HCT116 (cell line): ENCODE data around the gene OIT3. TPM values are rescaled to one million over a fixed set of nuclear protein-coding genes. Genes with fewer than 3 reads are reported as not detected.

ENCODE experiments used
- ATAC-seq: fragments of 200-7000 bp; cut with Tn5 transposase; 2 replicates; pipeline ENCODE4 v1.9.1; 2020; ENCODE audit warnings: mild to moderate bottlenecking, moderate library complexity
- BruUV-seq: library from RNA; stranded (reverse); fragments of 400-500 nt; replicated peaks from 2 replicates; lab custom pipeline; 2021; lab: Mats Ljungman, UMichigan
- CTCF ChIA-PET: fragments of 300-600 bp; sonication (Branson Sonifier 250); formaldehyde crosslinking; loops from one replicate; lab custom pipeline; 2021; ENCODE audit warnings: antibody characterized with exemption; lab: Charles Lee
- POLR2A ChIA-PET: fragments of 300-600, 350-600 bp; sonication (Branson Sonifier 250); formaldehyde crosslinking; loops from one replicate; lab custom pipeline; 2021; ENCODE audit warnings: antibody characterized with exemption; lab: Charles Lee
- RAD21 ChIA-PET, 2 experiments: fragments of 300-600 bp; sonication (Branson Sonifier 250); formaldehyde crosslinking; loops; one replicate each; lab custom pipeline; 2023; ENCODE audit warnings: low total read pairs in 2 of 2; ENCODE audit not compliant: uncharacterized antibody in 2 of 2, unreplicated experiment in 2 of 2, low non-redundant PET in 1 of 2; lab: Charles Lee
- DNase-seq: peaks from one replicate; pipeline ENCODE4 v3.0.0-alpha.2; 2010; ENCODE audit warnings: low read depth, low spot score
- H2AFZ ChIP-seq: fragments of 200-600 bp; shearing (Covaris generic), sonication (generic); 2 replicates; pipeline ENCODE4 v1.6.1; 2017; ENCODE audit warnings: low read depth, mixed run types, mixed read lengths, antibody characterized with exemption, low read length; ENCODE audit not compliant: poor library complexity, severe bottlenecking
- H3K27ac ChIP-seq: 2 replicates; pipeline ENCODE4 v1.5.1; 2012; ENCODE audit warnings: low read depth, low read length
- H3K27me3 ChIP-seq: fragments of 200-600 bp; sonication (generic); 2 replicates; pipeline ENCODE4 v1.6.1; 2016; ENCODE audit warnings: mixed run types, low read length, mixed read lengths; ENCODE audit not compliant: insufficient read depth
- H3K36me3 ChIP-seq, 2 experiments: fragments of 200-500 bp in 1 of 2; fragments of 200-600 bp in 1 of 2; sonication (Bioruptor generic) in 1 of 2; sonication (generic) in 1 of 2; 2 replicates each; pipeline versions ENCODE4 v1.5.1 to v1.6.1; 2014 to 2016; ENCODE audit warnings: low read length in 2 of 2, inconsistent platforms in 1 of 2, mixed read lengths in 1 of 2, mixed run types in 1 of 2; ENCODE audit not compliant: insufficient read depth in 2 of 2, control insufficient read depth in 1 of 2
- H3K4me1 ChIP-seq, 2 experiments: fragments of 200-600 bp in 1 of 2; sonication (generic) in 1 of 2; 2 replicates each; pipeline versions ENCODE4 v1.5.1 to v1.6.1; 2012 to 2017; ENCODE audit warnings: low read length in 2 of 2, inconsistent platforms in 1 of 2, mild to moderate bottlenecking in 1 of 2, mixed read lengths in 1 of 2, mixed run types in 1 of 2, moderate library complexity in 1 of 2; ENCODE audit not compliant: insufficient read depth in 2 of 2, control insufficient read depth in 1 of 2
- H3K4me2 ChIP-seq: fragments of 200-600 bp; sonication (generic); 2 replicates; pipeline ENCODE4 v1.6.1; 2017; ENCODE audit warnings: mixed run types, low read length, mixed read lengths
- H3K4me3 ChIP-seq, 2 experiments: fragments of 200-600 bp in 1 of 2; sonication (generic) in 1 of 2; replicated peaks in 1 of 2; 2 replicates each; pipeline ENCODE4 v1.5.1; 2011 to 2016; ENCODE audit warnings: low read length in 2 of 2, control low read depth in 1 of 2, low read depth in 1 of 2, mild to moderate bottlenecking in 1 of 2, mixed read lengths in 1 of 2, mixed run types in 1 of 2
- H3K79me2 ChIP-seq: fragments of 200-600 bp; sonication (generic); 2 replicates; pipeline ENCODE4 v1.6.1; 2017; ENCODE audit warnings: mild to moderate bottlenecking, mixed run types, low read length, moderate library complexity, mixed read lengths; ENCODE audit not compliant: insufficient read depth
- H3K9ac ChIP-seq: fragments of 200-600 bp; sonication (generic); 2 replicates; pipeline ENCODE4 v1.6.1; 2016; ENCODE audit warnings: low read length, mixed read lengths
- H3K9me2 ChIP-seq: fragments of 200-600 bp; sonication (generic), shearing (Covaris generic); 2 replicates; pipeline ENCODE4 v1.6.1; 2017; ENCODE audit warnings: mixed run types, mild to moderate bottlenecking, moderate library complexity; ENCODE audit not compliant: insufficient read depth
- H3K9me3 ChIP-seq, 2 experiments: fragments of 200-500 bp in 1 of 2; fragments of 200-600 bp in 1 of 2; sonication (Bioruptor generic) in 1 of 2; sonication (generic) in 1 of 2; 2 replicates each; pipeline ENCODE4 v1.6.1; 2014 to 2017; ENCODE audit warnings: low read length in 2 of 2, mixed read lengths in 2 of 2, inconsistent platforms in 1 of 2, low read depth in 1 of 2, mild to moderate bottlenecking in 1 of 2, mixed run types in 1 of 2, moderate library complexity in 1 of 2; ENCODE audit not compliant: control insufficient read depth in 1 of 2, insufficient read depth in 1 of 2
- H4K20me1 ChIP-seq: fragments of 200-600 bp; sonication (generic), shearing (Covaris generic); 2 replicates; pipeline ENCODE4 v1.6.1; 2017; ENCODE audit warnings: mixed run types, mild to moderate bottlenecking, moderate library complexity; ENCODE audit not compliant: insufficient read depth
- CEBPB ChIP-seq: IDR thresholded peaks from 2 replicates; pipeline ENCODE4 v1.6.1; 2012; ENCODE audit warnings: low read depth
- CTCF ChIP-seq, 3 experiments: fragments of 200-600 bp in 1 of 3; sonication (generic) in 1 of 3; IDR thresholded peaks in 2 of 3; conservative IDR thresholded peaks in 1 of 3; 2 replicates each; pipeline ENCODE4 v1.5.1; 2012 to 2017; ENCODE audit warnings: low read depth in 2 of 3, low read length in 2 of 3, antibody characterized with exemption in 1 of 3, borderline replicate concordance in 1 of 3, control low read depth in 1 of 3, mild to moderate bottlenecking in 1 of 3, mixed read lengths in 1 of 3, mixed run types in 1 of 3, moderate library complexity in 1 of 3; ENCODE audit not compliant: insufficient read depth in 1 of 3
- EGR1 ChIP-seq: IDR thresholded peaks from 2 replicates; pipeline ENCODE4 v1.6.1; 2012; ENCODE audit warnings: low read depth
- ELF1 ChIP-seq: IDR thresholded peaks from 2 replicates; pipeline ENCODE4 v1.6.1; 2012; ENCODE audit warnings: low read depth, borderline replicate concordance
- EZH2 ChIP-seq: fragments of 200-600 bp; sonication (generic); IDR thresholded peaks from 2 replicates; pipeline ENCODE4 v1.6.1; 2017; ENCODE audit warnings: antibody characterized with exemption, mixed run types
- EZH2phosphoT487 ChIP-seq: fragments of 200-600 bp; IDR thresholded peaks from 2 replicates; pipeline ENCODE4 v1.6.1; 2018; ENCODE audit warnings: antibody characterized with exemption, borderline replicate concordance
- JUND ChIP-seq: IDR thresholded peaks from 2 replicates; pipeline ENCODE4 v1.6.1; 2012
- RAD21 ChIP-seq: IDR thresholded peaks from 2 replicates; pipeline ENCODE4 v1.6.1; 2012; ENCODE audit warnings: low read depth, mild to moderate bottlenecking
- REST ChIP-seq: IDR thresholded peaks from 2 replicates; pipeline ENCODE4 v1.6.1; 2012; ENCODE audit warnings: low read depth
- SP1 ChIP-seq: IDR thresholded peaks from 2 replicates; pipeline ENCODE4 v1.6.1; 2012; ENCODE audit warnings: low read depth
- TCF7L2 ChIP-seq: IDR thresholded peaks from 2 replicates; pipeline ENCODE4 v1.7.0; 2011; ENCODE audit warnings: borderline replicate concordance, inconsistent platforms; ENCODE audit not compliant: insufficient read depth, insufficient read length; ENCODE audit errors: extremely low read depth
- YY1 ChIP-seq: IDR thresholded peaks from 2 replicates; pipeline ENCODE4 v1.6.1; 2011; ENCODE audit warnings: low read length, low read depth, moderate library complexity, mild to moderate bottlenecking; ENCODE audit not compliant: insufficient replicate concordance; ENCODE audit errors: extremely low read depth
- ZBTB33 ChIP-seq: IDR thresholded peaks from 2 replicates; pipeline ENCODE4 v1.6.1; 2011; ENCODE audit warnings: mild to moderate bottlenecking, low read length, moderate library complexity; ENCODE audit not compliant: insufficient replicate concordance; ENCODE audit errors: extremely low read depth
- ZFX ChIP-seq: fragments of 450-650 bp; IDR thresholded peaks from 2 replicates; pipeline ENCODE4 v1.6.1; 2017
- intact Hi-C: fragments of 100-400 bp; cut with micrococcal nuclease; formaldehyde crosslinking; loops from 2 replicates; pipeline ENCODE4 v1.10.0; 2022
- total RNA-seq: library from RNA; stranded (reverse); gene quantifications from one replicate; pipeline ENCODE4 v1.2.1, GENCODE V29; 2021; ENCODE audit not compliant: unreplicated experiment

OIT3 gene
- total RNA-seq, 1 experiment from 2014 or later: not detected

- BruUV-seq: no TSS peak
- intact Hi-C loops: no loop called here
- H3K27me3 ChIP-seq: no peaks in the 10 kb centered on the region
- RAD21 ChIA-PET: no interaction called here
- no peaks in the 10 kb centered on the region for H3K79me2 ChIP-seq
- DNase-seq (no peak), ATAC-seq (no peak)
- H3K9ac ChIP-seq: no peak overlapping the region
- H3K36me3 ChIP-seq: no peaks in the 10 kb centered on the region
- no peaks in the 10 kb centered on the region for H3K4me1 ChIP-seq
- H3K27ac ChIP-seq: no peak overlapping the region
- TF ChIP-seq EZH2: no peak
- H4K20me1 ChIP-seq: no peaks in the 10 kb centered on the region
- H3K9me2 ChIP-seq: no peaks in the 10 kb centered on the region
- H3K4me2 ChIP-seq: no peak overlapping the region
- no peaks in the 10 kb centered on the region for H3K9me3 ChIP-seq
- CTCF ChIA-PET: no interaction called here
- H2AFZ ChIP-seq: no peak overlapping the region
- H3K4me3 ChIP-seq: no peak overlapping the region
- POLR2A ChIA-PET: no interaction called here
These were observed 35.3 kb downstream of the OIT3 start for GRCh38 chr10:72928798-72929197.

GRCh38 chr10:72930276-72930675 lies 36.7 kb downstream of the OIT3 start:
- POLR2A ChIA-PET: no interaction called here
- no peak overlapping the region for H3K4me3 ChIP-seq
- no peak overlapping the region for H3K4me2 ChIP-seq
- no peaks in the 10 kb centered on the region for H3K79me2 ChIP-seq
- H3K27me3 ChIP-seq: no peaks in the 10 kb centered on the region
- no peaks in the 10 kb centered on the region for H3K36me3 ChIP-seq
- CTCF ChIA-PET: no interaction called here
- no peak overlapping the region for H2AFZ ChIP-seq
- H3K27ac ChIP-seq: no peak overlapping the region
- DNase-seq (no peak), ATAC-seq (no peak)
- TF ChIP-seq ELF1: no peak
- TF ChIP-seq ZBTB33: no peak
- TF ChIP-seq TCF7L2: no peak
- no peak for TF ChIP-seq RAD21
- no peak for TF ChIP-seq SP1
- no peak for TF ChIP-seq EGR1
- TF ChIP-seq CEBPB: no peak
- TF ChIP-seq YY1: no peak
- TF ChIP-seq CTCF (IDR thresholded peaks at IDR 0.05 in 2 of 3, conservative IDR thresholded peaks at IDR 0.05 in 1 of 3; ENCODE audit: borderline replicate concordance in 1 of 3, insufficient read depth in 1 of 3, low read depth in 2 of 3, low read length in 2 of 3): no peak
- TF ChIP-seq EZH2phosphoT487: no peak
- TF ChIP-seq ZFX: no peak
- no peak for TF ChIP-seq JUND
- no peak for TF ChIP-seq REST
- BruUV-seq: no TSS peak
- H3K4me1 ChIP-seq: peaks cover 0 to 5% of the 10 kb centered on the region in 2 experiments; a peak in 1 of 4 replicates
- H4K20me1 ChIP-seq: no peaks in the 10 kb centered on the region
- H3K9me3 ChIP-seq: no peaks in the 10 kb centered on the region
- RAD21 ChIA-PET: no interaction called here
- no peaks in the 10 kb centered on the region for H3K9me2 ChIP-seq
- intact Hi-C loops: no loop called here
- H3K9ac ChIP-seq: no peak overlapping the region
